OCI-LY3 (cell line): ENCODE results near the gene RBM10.

ENCODE experiments used
- CTCF ChIP-seq: fragments of 200-600, 300-600 bp; sonication (generic); IDR thresholded peaks from 2 replicates; pipeline ENCODE4 v1.5.1; 2014; ENCODE audit warnings: antibody characterized with exemption, low read length, low read depth
- EZH2phosphoT487 ChIP-seq: fragments of 200-600 bp; shearing (Covaris generic); IDR thresholded peaks from 2 replicates; pipeline ENCODE4 v1.6.1; 2018; ENCODE audit warnings: antibody characterized with exemption, mixed run types, low read depth

GRCh38 chrX:47181301-47181700 lies 36.3 kb downstream of the RBM10 start:
- TF ChIP-seq CTCF (no peak), EZH2phosphoT487 (no peak)
